Trophoblast cell (in vitro differentiated cells and primary cell): ENCODE results near the gene ERC1.

Source experiments
- DNase-seq, 2 donors: peaks; one replicate each; pipeline ENCODE4 v3.0.0-alpha.2; 2016
- H2AFZ ChIP-seq: 2 replicates; pipeline ENCODE4 v1.6.1; 2013; ENCODE audit warnings: low read length, moderate library complexity, mild to moderate bottlenecking; ENCODE audit not compliant: insufficient read depth, poor library complexity
- H2AK5ac ChIP-seq: 2 replicates; pipeline ENCODE4 v1.6.1; 2013; ENCODE audit warnings: mild to moderate bottlenecking, low read length
- H2BK120ac ChIP-seq: 2 replicates; pipeline ENCODE4 v1.6.1; 2013; ENCODE audit warnings: low read length, mild to moderate bottlenecking, moderate library complexity; ENCODE audit not compliant: insufficient read depth, poor library complexity
- H2BK12ac ChIP-seq: 2 replicates; pipeline ENCODE4 v1.6.1; 2013; ENCODE audit warnings: mild to moderate bottlenecking, low read length, moderate library complexity
- H2BK5ac ChIP-seq: 2 replicates; pipeline ENCODE4 v1.6.1; 2013; ENCODE audit warnings: low read length, low read depth, moderate library complexity, mild to moderate bottlenecking; ENCODE audit not compliant: poor library complexity
- H3K14ac ChIP-seq: 2 replicates; pipeline ENCODE4 v1.6.1; 2013; ENCODE audit warnings: mild to moderate bottlenecking, low read length
- H3K18ac ChIP-seq: 2 replicates; pipeline ENCODE4 v1.6.1; 2013; ENCODE audit warnings: mild to moderate bottlenecking, low read length
- H3K23ac ChIP-seq: 2 replicates; pipeline ENCODE4 v1.6.1; 2013; ENCODE audit warnings: low read length
- H3K27ac ChIP-seq: 2 replicates; pipeline ENCODE4 v1.5.1; 2013; ENCODE audit warnings: low read depth, mild to moderate bottlenecking, inconsistent platforms, low read length, moderate library complexity
- H3K27me3 ChIP-seq: 2 replicates; pipeline ENCODE4 v1.6.1; 2013; ENCODE audit warnings: inconsistent platforms, mild to moderate bottlenecking, low read length, moderate library complexity; ENCODE audit not compliant: insufficient read depth
- H3K36me3 ChIP-seq, 2 experiments: 1 replicate in 1 of 2; 2 replicates in 1 of 2; pipeline ENCODE4 v1.6.1; 2013; ENCODE audit warnings: low read length in 2 of 2, mild to moderate bottlenecking in 2 of 2, moderate library complexity in 1 of 2; ENCODE audit not compliant: insufficient read depth in 2 of 2, control insufficient read depth in 1 of 2
- H3K4ac ChIP-seq: 2 replicates; pipeline ENCODE4 v1.6.1; 2013; ENCODE audit warnings: low read depth, mild to moderate bottlenecking, low read length, moderate library complexity
- H3K4me1 ChIP-seq, 2 experiments: 1 replicate in 1 of 2; 2 replicates in 1 of 2; pipeline ENCODE4 v1.6.1; 2013; ENCODE audit warnings: low read length in 2 of 2, mild to moderate bottlenecking in 2 of 2, moderate library complexity in 1 of 2; ENCODE audit not compliant: insufficient read depth in 2 of 2, control insufficient read depth in 1 of 2
- H3K4me2 ChIP-seq: 2 replicates; pipeline ENCODE4 v1.6.1; 2013; ENCODE audit warnings: inconsistent platforms, mild to moderate bottlenecking, low read length, moderate library complexity
- H3K4me3 ChIP-seq: 2 replicates; pipeline ENCODE4 v1.5.1; 2013; ENCODE audit warnings: mild to moderate bottlenecking, low read depth, low read length, inconsistent platforms
- H3K79me1 ChIP-seq: one replicate; pipeline ENCODE4 v1.6.1; 2013; ENCODE audit warnings: low read length
- H3K79me2 ChIP-seq: 2 replicates; pipeline ENCODE4 v1.6.1; 2013; ENCODE audit warnings: low read length, mild to moderate bottlenecking; ENCODE audit not compliant: control insufficient read depth, insufficient read depth, poor library complexity
- H3K9ac ChIP-seq: 2 replicates; pipeline ENCODE4 v1.6.1; 2013; ENCODE audit warnings: mild to moderate bottlenecking, low read length
- H3K9me3 ChIP-seq: 2 replicates; pipeline ENCODE4 v1.6.1; 2013; ENCODE audit warnings: low read depth, mild to moderate bottlenecking, control low read depth, inconsistent platforms, low read length; ENCODE audit not compliant: insufficient read depth
- H4K12ac ChIP-seq: 2 replicates; pipeline ENCODE4 v1.6.1; 2013; ENCODE audit warnings: low read depth, mild to moderate bottlenecking, low read length, moderate library complexity
- H4K8ac ChIP-seq: 2 replicates; pipeline ENCODE4 v1.6.1; 2013; ENCODE audit warnings: low read depth, mild to moderate bottlenecking, low read length, moderate library complexity
- H4K91ac ChIP-seq: one replicate; pipeline ENCODE4 v1.6.1; 2013; ENCODE audit warnings: low read depth, mild to moderate bottlenecking, low read length, moderate library complexity
- WGBS: extraction: QIAGEN DNeasy Blood & Tissue Kit; methylation state at CpG from one replicate; pipeline ENCODE4 v1.1.7; 2013; ENCODE audit warnings: missing lambda C conversion rate; ENCODE audit not compliant: insufficient read length, insufficient coverage; ENCODE audit errors: extremely low coverage; 5-methylcytosine and 5-hydroxymethylcytosine counted together

Gene ERC1

DNA sequence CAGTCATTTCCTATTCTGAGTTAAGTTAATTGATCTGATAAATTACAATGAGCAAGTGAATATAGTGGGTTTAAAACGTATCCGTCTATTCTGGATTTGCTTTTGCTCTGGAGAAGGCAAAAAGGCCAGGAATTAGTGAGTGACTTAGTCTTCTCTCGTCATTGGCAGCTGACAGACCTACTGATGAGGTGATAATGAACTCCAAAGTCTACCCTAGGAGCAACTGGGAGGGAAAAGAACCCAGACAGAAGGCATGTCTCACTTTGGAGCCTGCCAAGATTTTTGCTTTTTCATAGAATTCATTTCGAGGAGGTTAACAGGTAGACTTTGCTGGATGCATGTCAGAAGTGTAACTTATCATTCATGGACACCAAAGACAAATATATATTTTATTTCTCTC is 333.1 kb downstream of the ERC1 start:
- Histone ChIP-seq H4K91ac (no peak overlapping the region), H2BK120ac (no peak overlapping the region), H3K27ac (no peak overlapping the region), H2AFZ (no peak overlapping the region), H3K4me3 (no peak overlapping the region), H3K4me1 (no peaks in the 10 kb centered on the region), H3K4ac (no peak overlapping the region), H3K18ac (no peak overlapping the region), H3K27me3 (no peaks in the 10 kb centered on the region), H3K14ac (no peak overlapping the region), H2BK5ac (no peak overlapping the region), H3K79me1 (no peaks in the 10 kb centered on the region), H3K36me3 (no peaks in the 10 kb centered on the region), H3K23ac (no peak overlapping the region), H4K8ac (no peak overlapping the region), H2BK12ac (no peak overlapping the region), H3K4me2 (no peak overlapping the region), H2AK5ac (no peak overlapping the region), H4K12ac (no peak overlapping the region), H3K9me3 (no peaks in the 10 kb centered on the region), H3K79me2 (no peaks in the 10 kb centered on the region), H3K9ac (no peak overlapping the region)
- WGBS: no CpG with 5 or more reads among the region's 4 CpGs
- DNase-seq: no peak

DNA sequence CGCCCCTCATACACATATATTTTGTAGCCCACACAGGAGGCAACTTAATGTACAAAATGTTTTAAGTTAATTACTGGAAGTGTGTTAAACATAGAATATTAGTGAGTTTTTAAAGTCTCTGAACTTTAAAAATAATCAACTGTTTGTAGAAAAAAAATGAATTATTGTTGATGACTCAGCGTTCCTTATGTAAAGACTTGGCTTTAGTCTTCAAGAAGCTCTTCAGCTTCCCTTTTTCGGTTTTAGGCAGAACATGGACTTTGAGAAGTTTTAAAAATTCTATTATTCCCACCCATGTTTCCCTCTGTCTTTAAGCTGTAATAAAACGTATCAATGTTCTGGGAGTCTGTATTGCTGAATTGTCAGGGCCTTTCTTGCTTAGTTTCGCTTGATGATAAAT is 333.9 kb downstream of the ERC1 start:
- H3K9ac ChIP-seq: no peak overlapping the region
- H3K36me3 ChIP-seq: no peaks in the 10 kb centered on the region
- no peak for DNase-seq
- no peaks in the 10 kb centered on the region for H3K79me1 ChIP-seq
- no peaks in the 10 kb centered on the region for H3K79me2 ChIP-seq
- no peaks in the 10 kb centered on the region for H3K9me3 ChIP-seq
- no peak overlapping the region for H3K4me2 ChIP-seq
- H4K91ac ChIP-seq: no peak overlapping the region
- H3K27me3 ChIP-seq: no peaks in the 10 kb centered on the region
- no peak overlapping the region for H3K4ac ChIP-seq
- H2BK120ac ChIP-seq: no peak overlapping the region
- no peak overlapping the region for H3K14ac ChIP-seq
- no peak overlapping the region for H4K12ac ChIP-seq
- H4K8ac ChIP-seq: no peak overlapping the region
- no peak overlapping the region for H2BK12ac ChIP-seq
- H3K4me3 ChIP-seq: no peak overlapping the region
- H2AK5ac ChIP-seq: no peak overlapping the region
- H3K23ac ChIP-seq: no peak overlapping the region
- H3K27ac ChIP-seq: no peak overlapping the region
- H2BK5ac ChIP-seq: no peak overlapping the region
- no peak overlapping the region for H2AFZ ChIP-seq
- H3K18ac ChIP-seq: no peak overlapping the region
- no CpG with 5 or more reads among the region's 5 CpGs for WGBS
- H3K4me1 ChIP-seq: no peaks in the 10 kb centered on the region

DNA sequence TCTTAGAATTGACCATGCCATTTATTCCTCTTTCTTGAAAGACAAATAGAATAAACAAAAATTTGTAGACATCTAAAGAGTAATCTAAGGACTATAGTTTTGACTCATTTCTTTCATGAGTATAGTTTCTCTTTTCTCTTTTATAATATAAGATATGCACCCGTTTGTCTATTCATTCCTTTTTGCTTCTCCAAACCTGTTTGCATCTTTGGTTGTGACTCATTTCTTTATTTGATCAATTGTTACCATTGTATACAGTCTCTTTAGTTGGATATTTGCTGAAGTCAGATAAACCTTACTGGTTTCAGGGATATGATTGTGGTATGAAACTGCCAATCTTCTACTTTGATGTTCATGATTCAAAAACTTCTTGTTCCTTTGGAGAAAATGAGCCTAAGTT is 334.6 kb downstream of the ERC1 start:
- no CpG with 5 or more reads among the region's 1 CpG for WGBS

DNA sequence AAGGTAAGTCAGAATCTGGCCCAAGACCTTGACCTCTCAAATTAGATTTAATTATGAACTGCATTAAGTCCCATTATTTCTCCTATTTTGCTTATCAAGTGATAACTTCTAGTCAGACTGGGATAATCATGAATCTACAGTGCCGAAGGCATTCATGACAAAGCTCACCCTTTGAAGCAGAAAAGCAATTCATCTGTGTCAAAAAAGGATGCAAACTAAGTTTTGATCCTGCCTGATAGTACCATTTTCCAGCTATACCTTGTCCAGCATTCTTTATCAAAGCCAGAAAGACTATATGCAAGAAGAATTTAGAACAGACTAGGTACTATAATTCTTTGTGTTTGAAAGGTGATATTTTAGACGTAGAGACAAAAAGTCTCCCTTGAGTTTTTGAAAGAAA is 335.2 kb downstream of the ERC1 start:
- Histone ChIP-seq H3K14ac (no peak overlapping the region), H3K9ac (no peak overlapping the region), H3K23ac (no peak overlapping the region), H2BK120ac (no peak overlapping the region), H3K18ac (no peak overlapping the region), H3K27ac (no peak overlapping the region), H3K36me3 (no peaks in the 10 kb centered on the region), H3K4me2 (no peak overlapping the region), H4K8ac (no peak overlapping the region), H3K27me3 (no peaks in the 10 kb centered on the region), H2AFZ (no peak overlapping the region), H3K4me3 (no peak overlapping the region), H2AK5ac (no peak overlapping the region), H3K79me1 (no peaks in the 10 kb centered on the region), H2BK12ac (no peak overlapping the region), H2BK5ac (no peak overlapping the region), H3K4me1 (no peaks in the 10 kb centered on the region), H3K9me3 (no peaks in the 10 kb centered on the region), H3K79me2 (no peaks in the 10 kb centered on the region), H4K12ac (no peak overlapping the region), H4K91ac (no peak overlapping the region), H3K4ac (no peak overlapping the region)
- no CpG with 5 or more reads among the region's 2 CpGs for WGBS
- no peak for DNase-seq

More for the DNA sequence above, 334.6 kb downstream of the ERC1 start:
- Histone ChIP-seq H3K14ac (no peak overlapping the region), H3K4me2 (no peak overlapping the region), H3K9me3 (no peaks in the 10 kb centered on the region), H3K9ac (no peak overlapping the region), H4K12ac (no peak overlapping the region), H3K27me3 (no peaks in the 10 kb centered on the region), H3K4me3 (no peak overlapping the region), H4K91ac (no peak overlapping the region), H2BK12ac (no peak overlapping the region), H2AK5ac (no peak overlapping the region), H2BK120ac (no peak overlapping the region), H3K79me1 (no peaks in the 10 kb centered on the region), H3K27ac (no peak overlapping the region), H3K79me2 (no peaks in the 10 kb centered on the region), H3K4me1 (no peaks in the 10 kb centered on the region), H2AFZ (no peak overlapping the region), H2BK5ac (no peak overlapping the region), H3K36me3 (no peaks in the 10 kb centered on the region), H3K23ac (no peak overlapping the region), H3K4ac (no peak overlapping the region), H4K8ac (no peak overlapping the region), H3K18ac (no peak overlapping the region)
- no peak for DNase-seq
